ENCODE measurements around the gene NIPAL1.

DNA sequence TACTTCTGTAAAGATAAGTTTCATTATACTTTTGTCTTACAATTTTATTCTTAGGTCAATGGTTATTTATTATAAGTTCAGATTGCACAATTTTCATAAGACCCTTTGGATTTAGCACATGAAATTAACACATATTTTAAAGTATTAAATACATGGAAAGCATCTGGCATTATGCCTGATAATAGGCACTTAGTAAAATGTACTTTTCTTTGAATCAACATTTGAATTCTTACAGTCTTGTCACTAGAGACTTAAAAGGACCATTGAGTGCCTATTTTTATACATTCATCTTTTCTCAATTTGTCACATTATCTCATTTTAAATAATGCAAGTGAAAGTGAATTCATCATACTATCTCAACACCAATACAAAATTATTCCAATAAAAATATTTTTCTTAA is 23.0 kb downstream of the NIPAL1 start:
- TF ChIP-seq, protein P1, sequence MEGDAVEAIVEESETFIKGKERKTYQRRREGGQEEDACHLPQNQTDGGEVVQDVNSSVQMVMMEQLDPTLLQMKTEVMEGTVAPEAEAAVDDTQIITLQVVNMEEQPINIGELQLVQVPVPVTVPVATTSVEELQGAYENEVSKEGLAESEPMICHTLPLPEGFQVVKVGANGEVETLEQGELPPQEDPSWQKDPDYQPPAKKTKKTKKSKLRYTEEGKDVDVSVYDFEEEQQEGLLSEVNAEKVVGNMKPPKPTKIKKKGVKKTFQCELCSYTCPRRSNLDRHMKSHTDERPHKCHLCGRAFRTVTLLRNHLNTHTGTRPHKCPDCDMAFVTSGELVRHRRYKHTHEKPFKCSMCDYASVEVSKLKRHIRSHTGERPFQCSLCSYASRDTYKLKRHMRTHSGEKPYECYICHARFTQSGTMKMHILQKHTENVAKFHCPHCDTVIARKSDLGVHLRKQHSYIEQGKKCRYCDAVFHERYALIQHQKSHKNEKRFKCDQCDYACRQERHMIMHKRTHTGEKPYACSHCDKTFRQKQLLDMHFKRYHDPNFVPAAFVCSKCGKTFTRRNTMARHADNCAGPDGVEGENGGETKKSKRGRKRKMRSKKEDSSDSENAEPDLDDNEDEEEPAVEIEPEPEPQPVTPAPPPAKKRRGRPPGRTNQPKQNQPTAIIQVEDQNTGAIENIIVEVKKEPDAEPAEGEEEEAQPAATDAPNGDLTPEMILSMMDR (IDR thresholded peaks at IDR 0.05): no peak
- no peak for TF ChIP-seq EP300 (IDR thresholded peaks at IDR 0.05)
- no peak for TF ChIP-seq POLR2A (IDR thresholded peaks at IDR 0.05; ENCODE audit: low read depth)
- no peak for TF ChIP-seq POLR2AphosphoS5 (IDR thresholded peaks at IDR 0.05)
